ENCODE results near the gene INSIG1.

INSIG1 gene

DNA sequence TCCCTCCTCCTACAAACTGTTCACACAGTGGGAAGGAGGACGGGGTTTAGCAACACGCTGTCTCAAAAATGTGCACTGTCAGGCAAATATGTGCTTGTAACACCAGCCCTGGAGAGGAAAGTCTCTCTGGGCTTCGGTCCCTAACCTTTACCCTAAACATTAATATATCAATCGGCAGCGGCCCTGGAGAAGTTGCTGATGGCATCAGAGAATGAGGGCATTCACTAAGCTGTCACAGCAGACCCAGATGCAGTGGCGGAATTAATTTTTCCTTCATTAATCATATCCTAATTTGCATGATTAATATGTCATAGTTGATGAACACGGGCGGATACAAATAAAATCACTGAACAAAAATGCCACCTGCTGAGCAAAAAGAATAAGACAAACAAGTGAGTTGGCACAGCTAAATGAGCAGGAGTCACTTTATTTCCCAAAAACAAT is 45.2 kb upstream of the INSIG1 start:
- no peaks in the 10 kb centered on the region for H4K20me1 ChIP-seq (ENCODE audit: insufficient read depth, low read length, poor library complexity, severe bottlenecking)
- H3K79me2 ChIP-seq (ENCODE audit: insufficient read depth, low read length) = no peaks in the 10 kb centered on the region
- H3F3A ChIP-seq (ENCODE audit: low read depth) = no peaks in the 10 kb centered on the region
- no peak overlapping the region for H3K9ac ChIP-seq (ENCODE audit: low read depth, low read length, poor library complexity, severe bottlenecking)
- H3K9me3 ChIP-seq (ENCODE audit: insufficient read depth, low read depth, low read length) = no peaks in the 10 kb centered on the region
- no peaks in the 10 kb centered on the region for H3K27me3 ChIP-seq (ENCODE audit: insufficient read depth, low read length, poor library complexity, severe bottlenecking)
- TF ChIP-seq CTCF (conservative IDR thresholded peaks at IDR 0.05; ENCODE audit: low read length) = peak; percentile 25; the same call in 1 of the 2 replicates
- TF ChIP-seq EZH2phosphoT487 (IDR thresholded peaks at IDR 0.05; ENCODE audit: borderline replicate concordance) = no peak
- H3K9me2 ChIP-seq (replicated peaks; ENCODE audit: low read depth, low read length) = no peaks in the 10 kb centered on the region
- H2AFZ ChIP-seq (ENCODE audit: low read length) = no peak overlapping the region
- no peak overlapping the region for H3K4me2 ChIP-seq (ENCODE audit: low read depth, low read length, poor library complexity, severe bottlenecking)
- no peaks in the 10 kb centered on the region for H3K36me3 ChIP-seq (ENCODE audit: insufficient read depth, low read length)
- no peak overlapping the region for H3K4me3 ChIP-seq (ENCODE audit: low read length, poor library complexity, severe bottlenecking)
- H3K4me1 ChIP-seq (ENCODE audit: insufficient read depth, low read length, poor library complexity, severe bottlenecking) = no peaks in the 10 kb centered on the region

GRCh38 chr7:155252892-155253501 is 44.7 kb upstream of the INSIG1 start:
- H2AFZ ChIP-seq (ENCODE audit: low read length) = no peak overlapping the region
- H3K27me3 ChIP-seq (ENCODE audit: insufficient read depth, low read length, poor library complexity, severe bottlenecking) = no peaks in the 10 kb centered on the region
- H3K79me2 ChIP-seq (ENCODE audit: insufficient read depth, low read length) = no peaks in the 10 kb centered on the region
- TF ChIP-seq CTCF (conservative IDR thresholded peaks at IDR 0.05; ENCODE audit: low read length) (no peak), EZH2phosphoT487 (IDR thresholded peaks at IDR 0.05; ENCODE audit: borderline replicate concordance) (no peak)
- H3F3A ChIP-seq (ENCODE audit: low read depth) = no peaks in the 10 kb centered on the region
- no peak overlapping the region for H3K9ac ChIP-seq (ENCODE audit: low read depth, low read length, poor library complexity, severe bottlenecking)
- no peak overlapping the region for H3K4me2 ChIP-seq (ENCODE audit: low read depth, low read length, poor library complexity, severe bottlenecking)
- no peaks in the 10 kb centered on the region for H3K4me1 ChIP-seq (ENCODE audit: insufficient read depth, low read length, poor library complexity, severe bottlenecking)
- H3K36me3 ChIP-seq (ENCODE audit: insufficient read depth, low read length) = no peaks in the 10 kb centered on the region
- H3K9me3 ChIP-seq (ENCODE audit: insufficient read depth, low read depth, low read length) = no peaks in the 10 kb centered on the region
- no peaks in the 10 kb centered on the region for H4K20me1 ChIP-seq (ENCODE audit: insufficient read depth, low read length, poor library complexity, severe bottlenecking)
- no peak overlapping the region for H3K4me3 ChIP-seq (ENCODE audit: low read length, poor library complexity, severe bottlenecking)
- H3K9me2 ChIP-seq (replicated peaks; ENCODE audit: low read depth, low read length) = no peaks in the 10 kb centered on the region

- Histone ChIP-seq H3K4me3 (ENCODE audit: low read length, poor library complexity, severe bottlenecking) (no peak overlapping the region), H3F3A (ENCODE audit: low read depth) (no peaks in the 10 kb centered on the region), H3K4me1 (ENCODE audit: insufficient read depth, low read length, poor library complexity, severe bottlenecking) (no peaks in the 10 kb centered on the region), H3K36me3 (ENCODE audit: insufficient read depth, low read length) (no peaks in the 10 kb centered on the region), H3K27me3 (ENCODE audit: insufficient read depth, low read length, poor library complexity, severe bottlenecking) (no peaks in the 10 kb centered on the region), H3K9me3 (ENCODE audit: insufficient read depth, low read depth, low read length) (no peaks in the 10 kb centered on the region), H3K9me2 (replicated peaks; ENCODE audit: low read depth, low read length) (no peaks in the 10 kb centered on the region), H4K20me1 (ENCODE audit: insufficient read depth, low read length, poor library complexity, severe bottlenecking) (no peaks in the 10 kb centered on the region), H3K4me2 (ENCODE audit: low read depth, low read length, poor library complexity, severe bottlenecking) (no peak overlapping the region), H3K9ac (ENCODE audit: low read depth, low read length, poor library complexity, severe bottlenecking) (no peak overlapping the region), H2AFZ (ENCODE audit: low read length) (no peak overlapping the region), H3K79me2 (ENCODE audit: insufficient read depth, low read length) (no peaks in the 10 kb centered on the region)
- TF ChIP-seq EZH2phosphoT487 (IDR thresholded peaks at IDR 0.05; ENCODE audit: borderline replicate concordance) (no peak), CTCF (conservative IDR thresholded peaks at IDR 0.05; ENCODE audit: low read length) (no peak)
Observed at GRCh38 chr7:155254018-155254417, 43.7 kb upstream of the INSIG1 start.

All from Loucy (cell line).